SU-DHL-6 (cell line): ENCODE data around the gene CTSK.

Source experiments
- H2AFZ ChIP-seq: fragments of 200-600 bp; sonication (generic); 2 replicates; pipeline ENCODE4 v1.6.1; 2014; ENCODE audit warnings: low read depth, mild to moderate bottlenecking, moderate library complexity, mixed read lengths, antibody characterized with exemption, low read length; ENCODE audit not compliant: severe bottlenecking
- H3F3A ChIP-seq: fragments of 200-600 bp; shearing (Covaris generic); 2 replicates; pipeline ENCODE4 v1.6.0; 2016; ENCODE audit warnings: antibody characterized with exemption, mild to moderate bottlenecking; ENCODE audit not compliant: insufficient read depth
- H3K27ac ChIP-seq: fragments of 200-600 bp; sonication (generic); 2 replicates; pipeline ENCODE4 v1.5.1; 2016; ENCODE audit warnings: low read depth, mild to moderate bottlenecking, low read length, moderate library complexity, mixed read lengths
- H3K27me3 ChIP-seq: fragments of 200-600 bp; sonication (generic), shearing (Covaris generic); 2 replicates; pipeline ENCODE4 v1.6.0; 2014; ENCODE audit warnings: mild to moderate bottlenecking, low read length
- H3K36me3 ChIP-seq: fragments of 200-600 bp; sonication (generic); 2 replicates; pipeline ENCODE4 v1.6.1; 2014; ENCODE audit warnings: mild to moderate bottlenecking, low read length, mixed read lengths
- H3K4me2 ChIP-seq: fragments of 300-600, 200-600 bp; shearing (Covaris generic), sonication (generic); 2 replicates; pipeline ENCODE4 v1.6.0; 2014; ENCODE audit warnings: low read length, low read depth, mild to moderate bottlenecking; ENCODE audit not compliant: poor library complexity, severe bottlenecking
- H3K4me3 ChIP-seq: fragments of 200-600 bp; sonication (generic); 2 replicates; pipeline ENCODE4 v1.5.1; 2014; ENCODE audit warnings: antibody characterized with exemption, low read length, mild to moderate bottlenecking, mixed read lengths; ENCODE audit not compliant: insufficient read depth, poor library complexity, severe bottlenecking
- H3K79me2 ChIP-seq: fragments of 200-600 bp; sonication (generic); 2 replicates; pipeline ENCODE4 v1.6.1; 2014; ENCODE audit warnings: mild to moderate bottlenecking, low read length, moderate library complexity; ENCODE audit not compliant: insufficient read depth
- H3K9ac ChIP-seq: fragments of 200-600 bp; sonication (generic); 2 replicates; pipeline ENCODE4 v1.7.0; 2014; ENCODE audit warnings: mild to moderate bottlenecking, low read length
- H3K9me2 ChIP-seq: fragments of 200-600 bp; sonication (generic); replicated peaks from 2 replicates; pipeline ENCODE4 v1.6.1; 2014; ENCODE audit warnings: low read length; ENCODE audit not compliant: insufficient read depth
- H3K9me3 ChIP-seq: fragments of 200-600 bp; sonication (generic); 2 replicates; pipeline ENCODE4 v1.6.1; 2014; ENCODE audit warnings: low read length, mixed read lengths; ENCODE audit not compliant: insufficient read depth
- H4K20me1 ChIP-seq: fragments of 200-600 bp; sonication (generic); 2 replicates; pipeline ENCODE4 v1.6.1; 2014; ENCODE audit warnings: low read depth, mild to moderate bottlenecking, antibody characterized with exemption, low read length, moderate library complexity, mixed read lengths
- EZH2phosphoT487 ChIP-seq: fragments of 200-600 bp; sonication (generic), shearing (Covaris generic); conservative IDR thresholded peaks from 2 replicates; pipeline ENCODE4 v1.6.1; 2018; ENCODE audit warnings: mild to moderate bottlenecking, antibody characterized with exemption, low read length, moderate library complexity, mixed read lengths
- TF ChIP-seq, protein P1 (sequence below): fragments of 200-600 bp; sonication (generic); IDR thresholded peaks from one replicate; pipeline ENCODE4 v1.5.1; 2017; ENCODE audit warnings: antibody characterized with exemption, mild to moderate bottlenecking, low read length, moderate library complexity; ENCODE audit not compliant: insufficient read depth, poor library complexity, severe bottlenecking

CTSK gene

DNA sequence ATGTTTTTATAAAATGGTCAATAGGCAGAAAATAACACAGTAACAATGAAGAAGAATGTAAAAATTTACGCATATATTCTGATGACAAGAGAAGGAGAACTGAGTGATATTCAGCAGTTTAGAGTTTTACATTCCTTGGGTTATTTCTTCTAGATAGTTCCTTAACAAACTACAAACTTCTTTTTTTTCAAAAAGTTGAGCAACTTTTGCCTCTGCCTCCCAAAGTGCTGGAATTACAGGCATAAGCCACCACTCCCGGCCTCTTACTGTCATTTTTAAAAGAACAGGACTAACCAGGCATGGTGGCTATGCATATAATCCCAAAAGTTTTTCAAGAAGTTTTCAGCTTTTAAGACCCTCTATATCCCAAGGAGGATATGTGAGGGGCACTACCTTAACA lies 35.4 kb upstream of the CTSK start:
- no peaks in the 10 kb centered on the region for H3K9me2 ChIP-seq
- no peak overlapping the region for H3K4me2 ChIP-seq
- no peaks in the 10 kb centered on the region for H3K79me2 ChIP-seq
- no peaks in the 10 kb centered on the region for H3F3A ChIP-seq
- H3K9me3 ChIP-seq, result no peaks in the 10 kb centered on the region
- TF ChIP-seq, protein P1, sequence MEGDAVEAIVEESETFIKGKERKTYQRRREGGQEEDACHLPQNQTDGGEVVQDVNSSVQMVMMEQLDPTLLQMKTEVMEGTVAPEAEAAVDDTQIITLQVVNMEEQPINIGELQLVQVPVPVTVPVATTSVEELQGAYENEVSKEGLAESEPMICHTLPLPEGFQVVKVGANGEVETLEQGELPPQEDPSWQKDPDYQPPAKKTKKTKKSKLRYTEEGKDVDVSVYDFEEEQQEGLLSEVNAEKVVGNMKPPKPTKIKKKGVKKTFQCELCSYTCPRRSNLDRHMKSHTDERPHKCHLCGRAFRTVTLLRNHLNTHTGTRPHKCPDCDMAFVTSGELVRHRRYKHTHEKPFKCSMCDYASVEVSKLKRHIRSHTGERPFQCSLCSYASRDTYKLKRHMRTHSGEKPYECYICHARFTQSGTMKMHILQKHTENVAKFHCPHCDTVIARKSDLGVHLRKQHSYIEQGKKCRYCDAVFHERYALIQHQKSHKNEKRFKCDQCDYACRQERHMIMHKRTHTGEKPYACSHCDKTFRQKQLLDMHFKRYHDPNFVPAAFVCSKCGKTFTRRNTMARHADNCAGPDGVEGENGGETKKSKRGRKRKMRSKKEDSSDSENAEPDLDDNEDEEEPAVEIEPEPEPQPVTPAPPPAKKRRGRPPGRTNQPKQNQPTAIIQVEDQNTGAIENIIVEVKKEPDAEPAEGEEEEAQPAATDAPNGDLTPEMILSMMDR, result no peak
- TF ChIP-seq EZH2phosphoT487, result no peak
- H2AFZ ChIP-seq, result no peak overlapping the region
- H3K4me3 ChIP-seq, result no peak overlapping the region
- H3K36me3 ChIP-seq, result peaks cover 4% of the 10 kb centered on the region; the same call in 1 of the 2 replicates
- H3K27ac ChIP-seq, result no peak overlapping the region
- H4K20me1 ChIP-seq, result no peaks in the 10 kb centered on the region
- no peaks in the 10 kb centered on the region for H3K27me3 ChIP-seq
- no peak overlapping the region for H3K9ac ChIP-seq

DNA sequence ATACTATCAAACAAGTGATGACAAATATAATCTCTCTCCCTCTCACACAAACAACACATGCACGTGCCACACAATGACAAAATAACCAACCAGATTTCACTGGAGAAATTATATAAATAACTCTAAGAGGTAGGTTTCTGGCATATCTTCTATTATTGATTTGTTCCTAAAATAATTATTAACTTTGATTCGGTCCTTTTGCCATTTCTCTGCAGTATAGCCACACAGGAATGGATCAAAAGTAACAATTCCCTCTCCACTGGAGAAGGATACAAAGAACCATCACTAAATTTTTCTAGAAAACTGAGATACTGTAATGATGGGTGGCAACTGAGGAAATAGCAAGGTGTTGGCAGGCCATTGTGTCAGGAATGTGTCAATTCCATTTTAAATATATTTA lies 34.9 kb upstream of the CTSK start:
- Histone ChIP-seq H3K27ac (no peak overlapping the region), H3K9ac (no peak overlapping the region), H3K4me2 (no peak overlapping the region), H4K20me1 (no peaks in the 10 kb centered on the region), H3K27me3 (no peaks in the 10 kb centered on the region), H3K36me3 (peaks cover 4% of the 10 kb centered on the region; the same call in 1 of the 2 replicates), H2AFZ (no peak overlapping the region), H3F3A (no peaks in the 10 kb centered on the region), H3K9me3 (no peaks in the 10 kb centered on the region), H3K9me2 (no peaks in the 10 kb centered on the region), H3K79me2 (no peaks in the 10 kb centered on the region), H3K4me3 (no peak overlapping the region)
- TF ChIP-seq EZH2phosphoT487, result no peak
- TF ChIP-seq, protein P1, result no peak

DNA sequence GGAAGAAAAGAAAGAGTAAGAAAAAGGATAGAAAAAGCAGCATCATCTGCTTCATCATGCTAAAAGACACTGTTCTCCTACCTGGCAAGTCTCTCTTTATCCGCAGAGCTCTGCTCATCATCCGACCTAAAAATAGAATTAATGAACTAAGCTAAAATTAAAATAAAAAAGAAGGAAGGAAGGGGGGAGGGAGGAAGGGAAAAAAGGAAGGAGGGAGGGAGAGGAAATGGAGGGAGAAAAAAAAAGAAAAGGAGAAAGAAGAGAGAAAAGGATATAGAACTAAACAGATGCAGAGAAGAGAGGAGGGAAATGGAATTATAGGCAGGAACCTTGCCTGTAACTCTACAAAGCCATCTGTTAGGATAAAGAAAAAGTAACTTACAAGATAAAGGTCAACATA lies 34.3 kb upstream of the CTSK start:
- Histone ChIP-seq H3K4me3 (no peak overlapping the region), H3K79me2 (no peaks in the 10 kb centered on the region), H3K9me2 (no peaks in the 10 kb centered on the region), H3K27me3 (no peaks in the 10 kb centered on the region), H3K27ac (no peak overlapping the region), H3K4me2 (no peak overlapping the region), H3K9ac (no peak overlapping the region), H3K36me3 (peaks cover 4% of the 10 kb centered on the region; the same call in 1 of the 2 replicates), H4K20me1 (no peaks in the 10 kb centered on the region), H2AFZ (no peak overlapping the region), H3K9me3 (no peaks in the 10 kb centered on the region), H3F3A (no peaks in the 10 kb centered on the region)
- TF ChIP-seq EZH2phosphoT487, result no peak
- TF ChIP-seq, protein P1, result no peak
